Caco-2 (cell line): ENCODE measurements around the gene SCMH1. TPM values are rescaled to one million over a fixed set of nuclear protein-coding genes. Genes with fewer than 3 reads are reported as not detected.

ENCODE experiments used
- BruUV-seq: library from RNA; stranded (reverse); fragments of 400-500 nt; replicated peaks from 2 replicates; lab custom pipeline; 2021; lab: Mats Ljungman, UMichigan
- CTCF ChIA-PET: fragments of 300-600 bp; sonication (Branson Sonifier 250); formaldehyde crosslinking; loops from one replicate; lab custom pipeline; 2022; ENCODE audit warnings: antibody characterized with exemption; lab: Charles Lee
- POLR2A ChIA-PET: fragments of 300-600 bp; sonication (Branson Sonifier 250); formaldehyde crosslinking; loops from one replicate; lab custom pipeline; 2022; ENCODE audit warnings: antibody characterized with exemption; lab: Charles Lee
- DNase-seq, 2 experiments: peaks; one replicate each; pipeline versions ENCODE4 v3.0.0 to v3.0.0-alpha.2; 2020 to 2022
- H3K27me3 ChIP-seq: replicated peaks from 2 replicates; pipeline ENCODE4 v1.6.0; 2011; ENCODE audit warnings: low read length; ENCODE audit not compliant: control insufficient read depth, insufficient read depth
- H3K36me3 ChIP-seq: 2 replicates; pipeline ENCODE4 v1.5.1; 2011; ENCODE audit warnings: low read length; ENCODE audit not compliant: control insufficient read depth, insufficient read depth
- H3K4me1 ChIP-seq: fragments of 250-450 bp; sonication (Bioruptor Pico); 2 replicates; pipeline ENCODE4 v1.5.1; 2020; ENCODE audit warnings: mild to moderate bottlenecking
- H3K4me3 ChIP-seq: 2 replicates; pipeline ENCODE4 v1.5.1; 2011; ENCODE audit warnings: low read depth, mild to moderate bottlenecking, control low read depth, low read length
- H3K9me3 ChIP-seq: fragments of 250-450 bp; sonication (Bioruptor Pico); 2 replicates; pipeline ENCODE4 v1.5.1; 2020; ENCODE audit warnings: mild to moderate bottlenecking, moderate library complexity
- H3K27ac Mint-ChIP-seq: one replicate; pipeline ENCODE4 v1.8.0; 2022; ENCODE audit warnings: mixed read lengths; ENCODE audit not compliant: unreplicated experiment
- H3K27me3 Mint-ChIP-seq: one replicate; pipeline ENCODE4 v1.8.0; 2022; ENCODE audit warnings: mixed read lengths; ENCODE audit not compliant: insufficient read depth, unreplicated experiment
- H3K36me3 Mint-ChIP-seq: one replicate; pipeline ENCODE4 v1.8.0; 2022; ENCODE audit warnings: mild to moderate bottlenecking, mixed read lengths; ENCODE audit not compliant: insufficient read depth, unreplicated experiment
- H3K4me1 Mint-ChIP-seq: one replicate; pipeline ENCODE4 v1.8.0; 2022; ENCODE audit warnings: low read depth, mixed read lengths; ENCODE audit not compliant: unreplicated experiment
- H3K4me3 Mint-ChIP-seq: one replicate; pipeline ENCODE4 v1.8.0; 2022; ENCODE audit warnings: mild to moderate bottlenecking, moderate library complexity, mixed read lengths; ENCODE audit not compliant: unreplicated experiment
- H3K9me3 Mint-ChIP-seq: one replicate; pipeline ENCODE4 v1.8.0; 2022; ENCODE audit warnings: mixed read lengths; ENCODE audit not compliant: unreplicated experiment
- intact Hi-C: fragments of 100-400 bp; cut with micrococcal nuclease; formaldehyde crosslinking; loops from one replicate; pipeline ENCODE4 v1.10.0; 2022; ENCODE audit not compliant: unreplicated experiment
- total RNA-seq: library from RNA; stranded (reverse); gene quantifications from 2 replicates; pipeline ENCODE4 v1.2.3, GENCODE V29; 2022
- TF ChIP-seq, protein P1 (sequence below), 2 experiments: fragments of 200-600 bp in 1 of 2; IDR thresholded peaks; 1 replicate in 1 of 2; 2 replicates in 1 of 2; pipeline versions ENCODE4 v1.5.1 to v1.8.0; 2011 to 2022; ENCODE audit warnings: antibody characterized with exemption in 1 of 2, control low read depth in 1 of 2, inconsistent platforms in 1 of 2, low read depth in 1 of 2, low read length in 1 of 2, mild to moderate bottlenecking in 1 of 2, moderate library complexity in 1 of 2; ENCODE audit not compliant: insufficient read depth in 1 of 2, severe bottlenecking in 1 of 2, unreplicated experiment in 1 of 2

SCMH1 gene
- total RNA-seq, 1 experiment from 2014 or later: 27.6 TPM

DNA sequence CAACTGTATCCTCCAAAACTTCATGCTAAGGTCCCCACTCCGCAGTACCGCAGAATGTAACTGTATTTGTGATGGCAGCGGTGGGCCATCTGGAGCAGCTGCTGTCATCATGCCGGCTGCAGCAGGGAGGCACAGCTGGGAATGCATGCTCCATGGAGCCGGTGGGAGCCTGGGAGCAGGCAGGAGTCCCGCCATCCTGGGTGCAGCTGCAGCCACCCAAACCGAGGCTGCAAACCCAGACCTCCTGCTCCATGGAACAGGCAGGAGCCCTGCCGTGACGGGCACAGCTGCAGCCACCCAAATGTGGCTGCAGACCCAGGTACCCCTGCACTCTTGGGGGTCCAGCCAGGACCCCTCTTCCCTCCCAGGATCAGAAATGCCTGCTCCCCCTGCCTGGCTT lies 80.3 kb downstream of the SCMH1 start:
- POLR2A ChIA-PET: no interaction called here
- TF ChIP-seq, protein P1, sequence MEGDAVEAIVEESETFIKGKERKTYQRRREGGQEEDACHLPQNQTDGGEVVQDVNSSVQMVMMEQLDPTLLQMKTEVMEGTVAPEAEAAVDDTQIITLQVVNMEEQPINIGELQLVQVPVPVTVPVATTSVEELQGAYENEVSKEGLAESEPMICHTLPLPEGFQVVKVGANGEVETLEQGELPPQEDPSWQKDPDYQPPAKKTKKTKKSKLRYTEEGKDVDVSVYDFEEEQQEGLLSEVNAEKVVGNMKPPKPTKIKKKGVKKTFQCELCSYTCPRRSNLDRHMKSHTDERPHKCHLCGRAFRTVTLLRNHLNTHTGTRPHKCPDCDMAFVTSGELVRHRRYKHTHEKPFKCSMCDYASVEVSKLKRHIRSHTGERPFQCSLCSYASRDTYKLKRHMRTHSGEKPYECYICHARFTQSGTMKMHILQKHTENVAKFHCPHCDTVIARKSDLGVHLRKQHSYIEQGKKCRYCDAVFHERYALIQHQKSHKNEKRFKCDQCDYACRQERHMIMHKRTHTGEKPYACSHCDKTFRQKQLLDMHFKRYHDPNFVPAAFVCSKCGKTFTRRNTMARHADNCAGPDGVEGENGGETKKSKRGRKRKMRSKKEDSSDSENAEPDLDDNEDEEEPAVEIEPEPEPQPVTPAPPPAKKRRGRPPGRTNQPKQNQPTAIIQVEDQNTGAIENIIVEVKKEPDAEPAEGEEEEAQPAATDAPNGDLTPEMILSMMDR (IDR thresholded peaks at IDR 0.05; ENCODE audit: insufficient read depth in 1 of 2, low read depth in 1 of 2, low read length in 1 of 2, severe bottlenecking in 1 of 2, unreplicated experiment in 1 of 2): no peak
- Histone ChIP-seq H3K36me3 (no peaks in the 10 kb centered on the region), H3K9me3 (no peaks in the 10 kb centered on the region), H3K4me1 (no peaks in the 10 kb centered on the region), H3K27me3 (no peaks in the 10 kb centered on the region), H3K4me3 (no peak overlapping the region)
- CTCF ChIA-PET: no interaction called here
- Mint-ChIP-seq H3K9me3 (no peaks in the 10 kb centered on the region), H3K27ac (no peak overlapping the region), H3K4me1 (no peaks in the 10 kb centered on the region), H3K27me3 (no peaks in the 10 kb centered on the region), H3K36me3 (peaks cover 12% of the 10 kb centered on the region), H3K4me3 (no peak overlapping the region)
- no peak for DNase-seq
- intact Hi-C loops: no loop called here
- no TSS peak for BruUV-seq

- Mint-ChIP-seq H3K9me3 (no peaks in the 10 kb centered on the region), H3K4me1 (no peaks in the 10 kb centered on the region), H3K36me3 (peaks cover 12% of the 10 kb centered on the region), H3K27me3 (no peaks in the 10 kb centered on the region), H3K27ac (no peak overlapping the region), H3K4me3 (no peak overlapping the region)
- DNase-seq: no peak
- POLR2A ChIA-PET: no interaction called here
- no peaks in the 10 kb centered on the region for H3K27me3 ChIP-seq
- TF ChIP-seq, protein P1 (IDR thresholded peaks at IDR 0.05; ENCODE audit: insufficient read depth in 1 of 2, low read depth in 1 of 2, low read length in 1 of 2, severe bottlenecking in 1 of 2, unreplicated experiment in 1 of 2): no peak
- no peaks in the 10 kb centered on the region for H3K36me3 ChIP-seq
- intact Hi-C loops: no loop called here
- no peak overlapping the region for H3K4me3 ChIP-seq
- H3K9me3 ChIP-seq: no peaks in the 10 kb centered on the region
- no TSS peak for BruUV-seq
- CTCF ChIA-PET: no interaction called here
- no peaks in the 10 kb centered on the region for H3K4me1 ChIP-seq
Measured at GRCh38 chr1:41160498-41161110, 81.5 kb downstream of the SCMH1 start.

DNA sequence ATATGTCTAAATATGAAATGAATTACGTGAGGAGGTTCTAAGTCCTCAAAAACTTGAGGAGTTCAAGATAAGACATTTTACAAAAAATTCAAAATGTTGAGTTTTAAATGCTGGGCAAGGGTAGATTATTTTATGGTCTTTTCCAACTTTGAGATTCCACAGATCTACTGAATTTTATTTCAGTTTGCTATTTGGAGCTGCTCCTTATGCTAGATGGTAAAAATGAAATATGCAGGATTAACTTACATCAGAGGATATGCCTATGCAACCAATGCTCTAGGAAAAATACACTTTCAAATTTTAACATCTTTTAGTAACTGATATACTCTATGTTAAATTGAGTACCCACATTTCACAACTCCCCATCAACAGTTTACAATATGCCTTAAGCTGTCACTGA lies 83.1 kb downstream of the SCMH1 start:
- Histone ChIP-seq H3K27me3 (no peaks in the 10 kb centered on the region), H3K4me1 (no peaks in the 10 kb centered on the region), H3K9me3 (no peaks in the 10 kb centered on the region), H3K4me3 (no peak overlapping the region), H3K36me3 (no peaks in the 10 kb centered on the region)
- H3K27ac Mint-ChIP-seq: no peak overlapping the region
- no peak overlapping the region for H3K4me3 Mint-ChIP-seq
- H3K9me3 Mint-ChIP-seq: no peaks in the 10 kb centered on the region
- POLR2A ChIA-PET: interaction anchor here (0.9 kb wide), 1 partner anchor 87 kb away, joined by 3 read pairs; no protein-coding TSS in a partner anchor
- DNase-seq: no peak
- TF ChIP-seq, protein P1 (IDR thresholded peaks at IDR 0.05; ENCODE audit: insufficient read depth in 1 of 2, low read depth in 1 of 2, low read length in 1 of 2, severe bottlenecking in 1 of 2, unreplicated experiment in 1 of 2): no peak
- no peaks in the 10 kb centered on the region for H3K4me1 Mint-ChIP-seq
- intact Hi-C loops: no loop called here
- CTCF ChIA-PET: no interaction called here
- H3K36me3 Mint-ChIP-seq: peaks cover 12% of the 10 kb centered on the region
- no TSS peak for BruUV-seq
- no peaks in the 10 kb centered on the region for H3K27me3 Mint-ChIP-seq
